OCI-LY7 (cell line): Measurements from ENCODE around the gene ZMYND8.

Experiments used
- EZH2phosphoT487 ChIP-seq: fragments of 200-600 bp; sonication (generic); IDR thresholded peaks from 2 replicates; pipeline ENCODE4 v1.6.1; 2018; ENCODE audit warnings: low read depth, borderline replicate concordance, mild to moderate bottlenecking, mixed run types, antibody characterized with exemption, low read length, moderate library complexity, mixed read lengths
- TF ChIP-seq, protein P1 (sequence below): fragments of 200-600 bp; sonication (generic); conservative IDR thresholded peaks from 2 replicates; pipeline ENCODE4 v1.5.1; 2014; ENCODE audit warnings: mild to moderate bottlenecking, antibody characterized with exemption, low read length, moderate library complexity, mixed read lengths

GRCh38 chr20:47357296-47358038 lies 968 bp upstream of the ZMYND8 start:
- TF ChIP-seq, protein P1, sequence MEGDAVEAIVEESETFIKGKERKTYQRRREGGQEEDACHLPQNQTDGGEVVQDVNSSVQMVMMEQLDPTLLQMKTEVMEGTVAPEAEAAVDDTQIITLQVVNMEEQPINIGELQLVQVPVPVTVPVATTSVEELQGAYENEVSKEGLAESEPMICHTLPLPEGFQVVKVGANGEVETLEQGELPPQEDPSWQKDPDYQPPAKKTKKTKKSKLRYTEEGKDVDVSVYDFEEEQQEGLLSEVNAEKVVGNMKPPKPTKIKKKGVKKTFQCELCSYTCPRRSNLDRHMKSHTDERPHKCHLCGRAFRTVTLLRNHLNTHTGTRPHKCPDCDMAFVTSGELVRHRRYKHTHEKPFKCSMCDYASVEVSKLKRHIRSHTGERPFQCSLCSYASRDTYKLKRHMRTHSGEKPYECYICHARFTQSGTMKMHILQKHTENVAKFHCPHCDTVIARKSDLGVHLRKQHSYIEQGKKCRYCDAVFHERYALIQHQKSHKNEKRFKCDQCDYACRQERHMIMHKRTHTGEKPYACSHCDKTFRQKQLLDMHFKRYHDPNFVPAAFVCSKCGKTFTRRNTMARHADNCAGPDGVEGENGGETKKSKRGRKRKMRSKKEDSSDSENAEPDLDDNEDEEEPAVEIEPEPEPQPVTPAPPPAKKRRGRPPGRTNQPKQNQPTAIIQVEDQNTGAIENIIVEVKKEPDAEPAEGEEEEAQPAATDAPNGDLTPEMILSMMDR = no peak
- no peak for TF ChIP-seq EZH2phosphoT487
